ENCODE measurements around the gene C9orf50. TPM values are rescaled to one million over a fixed set of nuclear protein-coding genes. Genes with fewer than 3 reads are reported as not detected.

The C9orf50 gene
- polyA plus RNA-seq, 2 of the 4 experiments (the other 2 are of a cell fraction) = 0.05 to 0.10 TPM

- peak within 1 kb of the TSS; percentile 86 for H3K4me2 ChIP-seq
- ChIA-PET CTCF (interaction anchor here (0.6 to 26.2 kb wide), 8 partner anchors 14 to 515 kb away, joined by 3 to 947 read pairs (median 30); partner anchors contain the start of genes ASB6, CRAT and PTPA), POLR2A (interaction anchor here (0.6 to 3.1 kb wide), 13 partner anchors 8 to 808 kb away, joined by 3 to 21 read pairs (median 4); partner anchors contain the start of genes ENDOG and IER5L)
- ATAC-seq = peak; percentile 78 to 84
- WGBS (ENCODE audit: missing lambda C conversion rate) = under 1% methylated on average over 40 of the region's 55 CpGs
- H3K9me3 ChIP-seq = no peaks in the 10 kb centered on the region
- H3K27ac ChIP-seq = peak within 1 kb of the TSS; percentile 78 to 98
- H3K4me3 ChIP-seq = peak within 1 kb of the TSS; percentile 69
- no peak for FAIRE-seq
- peaks cover 28% of the 10 kb centered on the region for H3K4me1 ChIP-seq
- peak; percentile 77 to 87 for DNase-seq (ENCODE audit: low read depth in 1 of 2, low spot score in 1 of 2)
- no peak for TF ChIP-seq ZNF302 (CRISPR knock-in tag; IDR thresholded peaks at IDR 0.05)
- TF ChIP-seq CTCF (IDR thresholded peaks at IDR 0.05) = no peak
- TF ChIP-seq RARB (CRISPR knock-in tag; IDR thresholded peaks at IDR 0.05) = no peak
- no peak for TF ChIP-seq HEYL (CRISPR knock-in tag; IDR thresholded peaks at IDR 0.05)
- peak; percentile 83 for TF ChIP-seq TP53 (CRISPR knock-in tag; IDR thresholded peaks at IDR 0.05)
- no peak for TF ChIP-seq POLR2AphosphoS2 (conservative IDR thresholded peaks at IDR 0.05; ENCODE audit: low read length)
- TF ChIP-seq CBX8 (IDR thresholded peaks at IDR 0.05) = no peak
- no peak for TF ChIP-seq RCOR1 (IDR thresholded peaks at IDR 0.05; ENCODE audit: low read depth, low read length)
- TF ChIP-seq KDM1A (IDR thresholded peaks at IDR 0.05; ENCODE audit: low read depth) = no peak
- 0 out of 2 replicates have a peak, but pooled peaks have one; percentile 67 for TF ChIP-seq HOXB5 (CRISPR knock-in tag; IDR thresholded peaks at IDR 0.05)
- TF ChIP-seq ESRRA (IDR thresholded peaks at IDR 0.05; ENCODE audit: borderline replicate concordance, low read length) = no peak
- TF ChIP-seq EHF (CRISPR knock-in tag; IDR thresholded peaks at IDR 0.05) = peak; percentile 87; the same call in 1 of the 2 replicates
- TF ChIP-seq MAFK (IDR thresholded peaks at IDR 0.05; ENCODE audit: partially characterized antibody) = no peak
- peak; percentile 78; the same call in 1 of the 2 replicates for TF ChIP-seq PHF8 (IDR thresholded peaks at IDR 0.05; ENCODE audit: borderline replicate concordance, low read depth)
- TF ChIP-seq SREBF2 (IDR thresholded peaks at IDR 0.05) = no peak
- no peak for TF ChIP-seq SMC3 (IDR thresholded peaks at IDR 0.05)
- peak; percentile 5; the same call in 1 of the 2 replicates for TF ChIP-seq ELK1 (IDR thresholded peaks at IDR 0.05; ENCODE audit: low read depth, low read length)
- TF ChIP-seq NR3C1 (IDR thresholded peaks at IDR 0.05) = no peak
- TF ChIP-seq REST (IDR thresholded peaks at IDR 0.05) = no peak
- TF ChIP-seq HOXB13 (CRISPR knock-in tag; IDR thresholded peaks at IDR 0.05; ENCODE audit: low read depth) = no peak
- TF ChIP-seq GATA3 (IDR thresholded peaks at IDR 0.05; ENCODE audit: borderline replicate concordance) = no peak
- TF ChIP-seq HOXA7 (CRISPR knock-in tag; IDR thresholded peaks at IDR 0.05) = peak; percentile 67; the same call in 1 of the 2 replicates
- peak; percentile 89 for TF ChIP-seq MYC (IDR thresholded peaks at IDR 0.05; ENCODE audit: borderline replicate concordance, low read length)
- TF ChIP-seq FOSL2 (IDR thresholded peaks at IDR 0.05) = no peak
- TF ChIP-seq FOSL2 (CRISPR knock-in tag; IDR thresholded peaks at IDR 0.05) = peak; percentile 35; the same call in 1 of the 2 replicates
- TF ChIP-seq FOXS1 (CRISPR knock-in tag; IDR thresholded peaks at IDR 0.05) = no peak
- peak; percentile 69; the same call in 1 of the 2 replicates for TF ChIP-seq FOSB (CRISPR knock-in tag; IDR thresholded peaks at IDR 0.05)
- peak; percentile 98 for TF ChIP-seq USF2 (IDR thresholded peaks at IDR 0.05)
- peak; percentile 31 for TF ChIP-seq CHD2 (IDR thresholded peaks at IDR 0.05; ENCODE audit: low read length, partially characterized antibody)
- TF ChIP-seq HDAC2 (IDR thresholded peaks at IDR 0.05) = no peak
- TF ChIP-seq ZC3H11A (IDR thresholded peaks at IDR 0.05) = no peak
- TF ChIP-seq JUNB (IDR thresholded peaks at IDR 0.05) = no peak
- TF ChIP-seq BCL3 (IDR thresholded peaks at IDR 0.05) = peak; percentile 86; the same call in 2 of the 3 replicates
- TF ChIP-seq CBX2 (IDR thresholded peaks at IDR 0.05; ENCODE audit: borderline replicate concordance, low read depth) = no peak
- TF ChIP-seq EHMT2 (IDR thresholded peaks at IDR 0.05; ENCODE audit: low read depth) = no peak
Observed at GRCh38 chr9:129626079-129626624, 5.3 kb upstream of the C9orf50 start, which contains the start of gene NTMT1. NTMT1 (plus strand) TSS chr9:129626163; CDS start chr9:129632704, 6,541 bp downstream.

Measured in A549 (cell line).